LNCaP clone FGC (cell line): ENCODE results near the gene OPN1MW3.
"Not testable (repeated sequence)": the region's sequence is repeated elsewhere in the genome, so short reads cannot be mapped to it uniquely, and the experiment has no call there.

Experiments used
- DNase-seq: peaks from one replicate; pipeline ENCODE4 v3.0.0-alpha.2; 2011; ENCODE audit warnings: low read depth
- H3K4me3 ChIP-seq: 2 replicates; pipeline ENCODE4 v1.5.1; 2011; ENCODE audit warnings: mild to moderate bottlenecking, low read depth, low read length, control low read depth
- CTCF ChIP-seq: IDR thresholded peaks from 2 replicates; pipeline ENCODE4 v1.5.1; 2012; ENCODE audit warnings: mild to moderate bottlenecking; ENCODE audit not compliant: control insufficient read depth, insufficient read depth; ENCODE audit errors: extremely low read depth

Gene OPN1MW3

GRCh38 chrX:154294791-154295574, 37.6 kb downstream of the OPN1MW3 start, which contains the start of gene TEX28:
TSS of gene TEX28 (minus strand) at chrX:154295124. CDS start at chrX:154292117, 3,007 bp downstream.
- no peak for TF ChIP-seq CTCF

GRCh38 chrX:154295664-154296310, 38.4 kb downstream of the OPN1MW3 start, which contains the start of gene TKTL1:
TSS of gene TKTL1 (plus strand) at chrX:154295795. CDS start at chrX:154295860, 65 bp downstream.
- no peak within 1 kb of the TSS for H3K4me3 ChIP-seq
- no peak for DNase-seq
- no peak for TF ChIP-seq CTCF

More at GRCh38 chrX:154294791-154295574, 37.6 kb downstream of the OPN1MW3 start, which contains the start of gene TEX28:
- no peak within 1 kb of the TSS for H3K4me3 ChIP-seq
- no peak for DNase-seq

GRCh38 chrX:154296731-154297130, 39.3 kb downstream of the OPN1MW3 start:
- no peak for DNase-seq
- no peak for TF ChIP-seq CTCF
- H3K4me3 ChIP-seq, result no peak overlapping the region

- H3K4me3 ChIP-seq, result no peak overlapping the region
- no peak for DNase-seq
- no peak for TF ChIP-seq CTCF
These were observed 40.9 kb downstream of the OPN1MW3 start for GRCh38 chrX:154298312-154298711.

- no peak for TF ChIP-seq CTCF
- H3K4me3 ChIP-seq, result no peak overlapping the region
- DNase-seq, result no peak
These were observed 43.4 kb downstream of the OPN1MW3 start for GRCh38 chrX:154300816-154301215.

- not testable (repeated sequence) for H3K4me3 ChIP-seq, DNase-seq
These were observed 45.6 kb downstream of the OPN1MW3 start for GRCh38 chrX:154302998-154303397.

GRCh38 chrX:154303476-154303875, 46.1 kb downstream of the OPN1MW3 start:
- no peak for TF ChIP-seq CTCF
- H3K4me3 ChIP-seq, result no peak overlapping the region
- DNase-seq, result no peak
